NK-92 treated with Interleukin-12 subunit alpha and Interleukin-12 subunit beta, amount 100 ng/mL, for 24 hours (cell line): Measurements from ENCODE around the gene GLIPR1L1.

Source experiments
- DNase-seq: peaks from one replicate; lab custom pipeline; 2025; lab: John Stamatoyannopoulos, UW

GLIPR1L1 gene

GRCh38 chr12:75350413-75350812 is 15.9 kb downstream of the GLIPR1L1 start:
- no peak for DNase-seq

- DNase-seq: no peak
Observed at GRCh38 chr12:75354011-75354410, 19.5 kb downstream of the GLIPR1L1 start.

- DNase-seq: no peak
Observed at GRCh38 chr12:75360920-75361319, 26.4 kb downstream of the GLIPR1L1 start.

GRCh38 chr12:75361408-75361807 is 26.9 kb downstream of the GLIPR1L1 start:
- no peak for DNase-seq

GRCh38 chr12:75364919-75365318 is 30.4 kb downstream of the GLIPR1L1 start:
- DNase-seq: no peak

- no peak for DNase-seq
Observed at GRCh38 chr12:75366629-75367028, 32.2 kb downstream of the GLIPR1L1 start.

- no peak for DNase-seq
Observed at GRCh38 chr12:75374971-75375370, 40.5 kb downstream of the GLIPR1L1 start.

GRCh38 chr12:75378354-75378753 is 43.9 kb downstream of the GLIPR1L1 start:
- DNase-seq: no peak

GRCh38 chr12:75389061-75389460 is 54.6 kb downstream of the GLIPR1L1 start:
- DNase-seq: no peak

GRCh38 chr12:75389706-75390105 is 55.2 kb downstream of the GLIPR1L1 start:
- DNase-seq: no peak

GRCh38 chr12:75390156-75390898 is 55.9 kb downstream of the GLIPR1L1 start:
- DNase-seq: no peak

GRCh38 chr12:75390899-75391538 is 56.5 kb downstream of the GLIPR1L1 start, which contains the start of gene GLIPR1L2:
TSS of gene GLIPR1L2 (plus strand) at chr12:75391089. CDS start at chr12:75391117, 28 bp downstream.
- DNase-seq: peak; percentile 66

- no peak for DNase-seq
Observed at GRCh38 chr12:75404231-75404630, 69.8 kb downstream of the GLIPR1L1 start.

GRCh38 chr12:75407683-75408082 is 73.2 kb downstream of the GLIPR1L1 start:
- no peak for DNase-seq

GRCh38 chr12:75409830-75410229 is 75.4 kb downstream of the GLIPR1L1 start:
- DNase-seq: no peak

GRCh38 chr12:75414671-75415070 is 80.2 kb downstream of the GLIPR1L1 start:
- DNase-seq: no peak

- DNase-seq: no peak
Observed at GRCh38 chr12:75419841-75420240, 85.4 kb downstream of the GLIPR1L1 start.
